ENCODE data around the gene TBCD.

TBCD gene

GRCh38 chr17:82881324-82881823, 129.5 kb downstream of the TBCD start:
- Histone ChIP-seq H3K27me3 (replicated peaks; ENCODE audit: control insufficient read depth, insufficient read depth, low read length) (no peaks in the 10 kb centered on the region), H3K9me3 (ENCODE audit: control insufficient read depth, low read length) (no peaks in the 10 kb centered on the region), H3K9ac (ENCODE audit: low read length) (peak overlapping the region; percentile 47), H3K36me3 (ENCODE audit: control insufficient read depth, insufficient read depth, low read length, severe bottlenecking) (no peaks in the 10 kb centered on the region), H3K4me1 (ENCODE audit: control insufficient read depth, insufficient read depth, low read length) (peaks cover 38% of the 10 kb centered on the region), H3K4me3 (ENCODE audit: low read length) (no peak overlapping the region)
- DNase-seq (ENCODE audit: low read depth): no peak

GRCh38 chr17:82881900-82882714, 130.2 kb downstream of the TBCD start:
- Histone ChIP-seq H3K36me3 (ENCODE audit: control insufficient read depth, insufficient read depth, low read length, severe bottlenecking) (no peaks in the 10 kb centered on the region), H3K9ac (ENCODE audit: low read length) (peak overlapping the region; percentile 47)
- no peak for DNase-seq (ENCODE audit: low read depth)

GRCh38 chr17:82882715-82883418, 131.0 kb downstream of the TBCD start:
- no peak for DNase-seq (ENCODE audit: low read depth)

More at GRCh38 chr17:82881900-82882714, 130.2 kb downstream of the TBCD start:
- H3K4me3 ChIP-seq (ENCODE audit: low read length): no peak overlapping the region
- peaks cover 32% of the 10 kb centered on the region for H3K4me1 ChIP-seq (ENCODE audit: control insufficient read depth, insufficient read depth, low read length)
- no peaks in the 10 kb centered on the region for H3K9me3 ChIP-seq (ENCODE audit: control insufficient read depth, low read length)
- no peaks in the 10 kb centered on the region for H3K27me3 ChIP-seq (replicated peaks; ENCODE audit: control insufficient read depth, insufficient read depth, low read length)

GRCh38 chr17:82883419-82884031, 131.7 kb downstream of the TBCD start:
- Histone ChIP-seq H3K4me3 (ENCODE audit: low read length) (no peak overlapping the region), H3K9me3 (ENCODE audit: control insufficient read depth, low read length) (no peaks in the 10 kb centered on the region), H3K9ac (ENCODE audit: low read length) (no peak overlapping the region), H3K27me3 (replicated peaks; ENCODE audit: control insufficient read depth, insufficient read depth, low read length) (no peaks in the 10 kb centered on the region), H3K36me3 (ENCODE audit: control insufficient read depth, insufficient read depth, low read length, severe bottlenecking) (no peaks in the 10 kb centered on the region), H3K4me1 (ENCODE audit: control insufficient read depth, insufficient read depth, low read length) (peaks cover 29% of the 10 kb centered on the region)
- no peak for DNase-seq (ENCODE audit: low read depth)

More at GRCh38 chr17:82882715-82883418, 131.0 kb downstream of the TBCD start:
- no peak overlapping the region for H3K4me3 ChIP-seq (ENCODE audit: low read length)
- H3K9ac ChIP-seq (ENCODE audit: low read length): no peak overlapping the region
- peaks cover 29% of the 10 kb centered on the region for H3K4me1 ChIP-seq (ENCODE audit: control insufficient read depth, insufficient read depth, low read length)
- no peaks in the 10 kb centered on the region for H3K27me3 ChIP-seq (replicated peaks; ENCODE audit: control insufficient read depth, insufficient read depth, low read length)
- no peaks in the 10 kb centered on the region for H3K36me3 ChIP-seq (ENCODE audit: control insufficient read depth, insufficient read depth, low read length, severe bottlenecking)
- no peaks in the 10 kb centered on the region for H3K9me3 ChIP-seq (ENCODE audit: control insufficient read depth, low read length)

GRCh38 chr17:82884341-82884969, 132.6 kb downstream of the TBCD start:
- Histone ChIP-seq H3K36me3 (ENCODE audit: control insufficient read depth, insufficient read depth, low read length, severe bottlenecking) (no peaks in the 10 kb centered on the region), H3K4me1 (ENCODE audit: control insufficient read depth, insufficient read depth, low read length) (peaks cover 29% of the 10 kb centered on the region), H3K27me3 (replicated peaks; ENCODE audit: control insufficient read depth, insufficient read depth, low read length) (no peaks in the 10 kb centered on the region), H3K9ac (ENCODE audit: low read length) (no peak overlapping the region), H3K4me3 (ENCODE audit: low read length) (no peak overlapping the region), H3K9me3 (ENCODE audit: control insufficient read depth, low read length) (no peaks in the 10 kb centered on the region)
- DNase-seq (ENCODE audit: low read depth): no peak

GRCh38 chr17:82884970-82885353, 133.1 kb downstream of the TBCD start:
- no peaks in the 10 kb centered on the region for H3K9me3 ChIP-seq (ENCODE audit: control insufficient read depth, low read length)
- no peak overlapping the region for H3K9ac ChIP-seq (ENCODE audit: low read length)

GRCh38 chr17:82887255-82888164, 135.6 kb downstream of the TBCD start:
- H3K27me3 ChIP-seq (replicated peaks; ENCODE audit: control insufficient read depth, insufficient read depth, low read length): no peaks in the 10 kb centered on the region
- H3K36me3 ChIP-seq (ENCODE audit: control insufficient read depth, insufficient read depth, low read length, severe bottlenecking): no peaks in the 10 kb centered on the region
- H3K9ac ChIP-seq (ENCODE audit: low read length): no peak overlapping the region
- DNase-seq (ENCODE audit: low read depth): no peak
- no peak overlapping the region for H3K4me3 ChIP-seq (ENCODE audit: low read length)
- H3K4me1 ChIP-seq (ENCODE audit: control insufficient read depth, insufficient read depth, low read length): peaks cover 25% of the 10 kb centered on the region
- no peaks in the 10 kb centered on the region for H3K9me3 ChIP-seq (ENCODE audit: control insufficient read depth, low read length)

More at GRCh38 chr17:82884970-82885353, 133.1 kb downstream of the TBCD start:
- DNase-seq (ENCODE audit: low read depth): no peak
- H3K4me1 ChIP-seq (ENCODE audit: control insufficient read depth, insufficient read depth, low read length): peaks cover 31% of the 10 kb centered on the region
- H3K36me3 ChIP-seq (ENCODE audit: control insufficient read depth, insufficient read depth, low read length, severe bottlenecking): no peaks in the 10 kb centered on the region
- no peaks in the 10 kb centered on the region for H3K27me3 ChIP-seq (replicated peaks; ENCODE audit: control insufficient read depth, insufficient read depth, low read length)
- H3K4me3 ChIP-seq (ENCODE audit: low read length): no peak overlapping the region

- no peaks in the 10 kb centered on the region for H3K36me3 ChIP-seq (ENCODE audit: control insufficient read depth, insufficient read depth, low read length, severe bottlenecking)
- DNase-seq (ENCODE audit: low read depth): no peak
- H3K4me1 ChIP-seq (ENCODE audit: control insufficient read depth, insufficient read depth, low read length): peaks cover 32% of the 10 kb centered on the region
Observed at GRCh38 chr17:82888583-82889495, 137.0 kb downstream of the TBCD start.

GRCh38 chr17:82889496-82890338, 137.9 kb downstream of the TBCD start:
- H3K4me3 ChIP-seq (ENCODE audit: low read length): peak overlapping the region; percentile 35
- H3K36me3 ChIP-seq (ENCODE audit: control insufficient read depth, insufficient read depth, low read length, severe bottlenecking): no peaks in the 10 kb centered on the region
- no peaks in the 10 kb centered on the region for H3K27me3 ChIP-seq (replicated peaks; ENCODE audit: control insufficient read depth, insufficient read depth, low read length)
- peaks cover 37% of the 10 kb centered on the region for H3K4me1 ChIP-seq (ENCODE audit: control insufficient read depth, insufficient read depth, low read length)
- no peak for DNase-seq (ENCODE audit: low read depth)
- H3K9ac ChIP-seq (ENCODE audit: low read length): peak overlapping the region; percentile 60
- no peaks in the 10 kb centered on the region for H3K9me3 ChIP-seq (ENCODE audit: control insufficient read depth, low read length)

More at GRCh38 chr17:82888583-82889495, 137.0 kb downstream of the TBCD start:
- no peak overlapping the region for H3K4me3 ChIP-seq (ENCODE audit: low read length)
- H3K9me3 ChIP-seq (ENCODE audit: control insufficient read depth, low read length): no peaks in the 10 kb centered on the region
- H3K9ac ChIP-seq (ENCODE audit: low read length): no peak overlapping the region
- H3K27me3 ChIP-seq (replicated peaks; ENCODE audit: control insufficient read depth, insufficient read depth, low read length): no peaks in the 10 kb centered on the region

All from adipocyte (in vitro differentiated cells).